ENCODE results near the gene RNLS. TPM values are rescaled to one million over a fixed set of nuclear protein-coding genes. Genes with fewer than 3 reads are reported as not detected.

RNLS gene
- polyA plus RNA-seq, 3 donors, result 3.3 to 3.9 (median 3.7) TPM

GRCh38 chr10:88409824-88410223 is 173.3 kb downstream of the RNLS start:
- Mint-ChIP-seq H3K27ac (no peak overlapping the region), H3K4me3 (no peak overlapping the region), H3K36me3 (peaks cover 2 to 5% of the 10 kb centered on the region in 2 donors), H3K4me1 (peaks cover 17% of the 10 kb centered on the region), H3K9me3 (peaks cover 0 to 12% (median 5%) of the 10 kb centered on the region in 7 donors), H3K27me3 (ENCODE audit: low read depth in 3 of 3) (no peaks in the 10 kb centered on the region)
- intact Hi-C loops (cut with micrococcal nuclease), result loop anchor here in 1 of 2 donors (10.0 kb wide), 1 partner anchor 295 kb away; no protein-coding TSS in a partner anchor
- Histone ChIP-seq H2AFZ (ENCODE audit: insufficient read depth, low read depth, low read length, poor library complexity, severe bottlenecking) (no peak overlapping the region), H3K4me1 (ENCODE audit: control insufficient read depth in 1 of 2, insufficient read depth in 2 of 2, low read length in 2 of 2) (peaks cover 15 to 33% of the 10 kb centered on the region in 2 donors), H3K79me2 (ENCODE audit: insufficient read depth, low read length) (no peaks in the 10 kb centered on the region), H4K20me1 (ENCODE audit: insufficient read depth, low read length) (no peaks in the 10 kb centered on the region), H3K9me3 (replicated peaks in 1 of 2; ENCODE audit: control insufficient read depth in 1 of 2, insufficient read depth in 1 of 2, low read length in 2 of 2) (no peaks in the 10 kb centered on the region), H3K27ac (ENCODE audit: low read depth in 1 of 2, low read length in 2 of 2) (no peak overlapping the region), H3K36me3 (replicated peaks in 1 of 2; ENCODE audit: control insufficient read depth in 1 of 2, insufficient read depth in 2 of 2, low read length in 2 of 2) (no peaks in the 10 kb centered on the region), H3K4me3 (replicated peaks in 1 of 3; ENCODE audit: low read depth in 2 of 3, low read length in 3 of 3) (no peak overlapping the region), H3K27me3 (ENCODE audit: control insufficient read depth in 2 of 2, insufficient read depth in 2 of 2, low read length in 2 of 2) (no peaks in the 10 kb centered on the region), H3K4me2 (replicated peaks; ENCODE audit: extremely low read depth, low read length, poor library complexity, severe bottlenecking) (no peak overlapping the region), H3K9ac (ENCODE audit: insufficient read depth, low read length, poor library complexity, severe bottlenecking) (no peak overlapping the region)
- WGBS (ENCODE audit: insufficient coverage), result no CpG with 5 or more reads among the region's 1 CpG
- DNase-seq, result no peak
- no peak for TF ChIP-seq CTCF (IDR thresholded peaks at IDR 0.05)

GRCh38 chr10:88409236-88409635 is 173.9 kb downstream of the RNLS start:
- H3K36me3 Mint-ChIP-seq, result peaks cover 2 to 5% of the 10 kb centered on the region in 2 donors
- Histone ChIP-seq H3K27ac (ENCODE audit: low read depth in 1 of 2, low read length in 2 of 2) (no peak overlapping the region), H3K4me3 (replicated peaks in 1 of 3; ENCODE audit: low read depth in 2 of 3, low read length in 3 of 3) (no peak overlapping the region), H3K9me3 (replicated peaks in 1 of 2; ENCODE audit: control insufficient read depth in 1 of 2, insufficient read depth in 1 of 2, low read length in 2 of 2) (no peaks in the 10 kb centered on the region), H3K9ac (ENCODE audit: insufficient read depth, low read length, poor library complexity, severe bottlenecking) (no peak overlapping the region), H3K4me1 (ENCODE audit: control insufficient read depth in 1 of 2, insufficient read depth in 2 of 2, low read length in 2 of 2) (peaks cover 20 to 39% of the 10 kb centered on the region in 2 donors), H4K20me1 (ENCODE audit: insufficient read depth, low read length) (no peaks in the 10 kb centered on the region), H3K36me3 (replicated peaks in 1 of 2; ENCODE audit: control insufficient read depth in 1 of 2, insufficient read depth in 2 of 2, low read length in 2 of 2) (no peaks in the 10 kb centered on the region), H3K4me2 (replicated peaks; ENCODE audit: extremely low read depth, low read length, poor library complexity, severe bottlenecking) (no peak overlapping the region), H3K79me2 (ENCODE audit: insufficient read depth, low read length) (no peaks in the 10 kb centered on the region), H2AFZ (ENCODE audit: insufficient read depth, low read depth, low read length, poor library complexity, severe bottlenecking) (no peak overlapping the region), H3K27me3 (ENCODE audit: control insufficient read depth in 2 of 2, insufficient read depth in 2 of 2, low read length in 2 of 2) (no peaks in the 10 kb centered on the region)
- TF ChIP-seq CTCF (IDR thresholded peaks at IDR 0.05), result no peak
- H3K4me3 Mint-ChIP-seq, result no peak overlapping the region
- peak in 2 of 3 donors; percentile 31 to 35 for DNase-seq
- no peaks in the 10 kb centered on the region for H3K27me3 Mint-ChIP-seq (ENCODE audit: low read depth in 3 of 3)
- peak overlapping the region in 3 of 7 donors; percentile 21 to 27 (median 24) for H3K27ac Mint-ChIP-seq
- H3K9me3 Mint-ChIP-seq, result peaks cover 0 to 12% (median 5%) of the 10 kb centered on the region in 7 donors
- no CpG with 5 or more reads among the region's 2 CpGs for WGBS (ENCODE audit: insufficient coverage)
- peaks cover 23% of the 10 kb centered on the region for H3K4me1 Mint-ChIP-seq
- intact Hi-C loops (cut with micrococcal nuclease), result no loop called here

Data from CD14-positive monocyte (primary cell).